ENCODE data around the gene SUPT4H1. TPM values are rescaled to one million over a fixed set of nuclear protein-coding genes. Genes with fewer than 3 reads are reported as not detected.

SUPT4H1 gene
- total and polyA plus RNA-seq, 9 donors, result 64.8 to 107 (median 87.7) TPM

DNA sequence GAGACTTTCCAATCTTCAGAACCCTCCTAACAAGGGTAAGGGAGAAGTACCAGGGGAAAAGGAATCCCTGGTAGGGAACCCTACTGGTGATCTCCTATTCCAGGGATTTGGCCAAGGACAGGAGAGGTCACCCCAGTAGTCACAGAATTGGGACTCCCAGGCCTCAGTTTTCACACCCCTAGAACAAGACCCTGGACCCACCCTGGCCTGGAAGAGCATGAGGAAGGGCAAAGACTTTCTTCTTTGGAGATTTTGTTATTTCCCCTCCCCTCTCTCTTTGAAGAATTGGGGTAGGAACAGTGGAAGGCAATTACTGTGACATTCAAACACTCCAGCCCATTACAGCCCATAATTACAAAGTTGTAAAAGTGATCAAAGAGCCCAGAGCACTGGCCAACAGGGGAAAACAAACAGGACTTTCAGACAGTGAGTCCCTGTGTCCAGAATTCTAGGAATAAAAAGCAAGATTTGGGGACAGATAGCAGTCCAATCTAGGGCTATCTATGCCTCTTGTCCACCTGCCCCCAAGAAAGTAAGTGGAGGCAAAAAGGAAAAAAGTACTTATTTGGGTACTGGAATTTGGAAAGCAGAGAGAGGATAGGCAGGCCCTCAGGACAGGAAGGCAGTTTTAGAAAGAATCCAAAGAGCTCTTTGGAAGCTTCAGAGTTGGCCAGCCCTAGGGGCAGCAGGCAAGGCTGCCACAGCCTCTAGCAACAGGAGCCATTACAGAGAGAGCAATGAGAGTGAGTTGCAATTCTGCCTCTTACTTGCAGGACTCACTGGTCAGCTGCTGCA is 13.4 kb upstream of the SUPT4H1 start:
- Histone ChIP-seq H3K4me3 (ENCODE audit: low read length) (no peak overlapping the region), H3K27me3 (ENCODE audit: control insufficient read depth, insufficient read depth, low read length) (peaks cover 13% of the 10 kb centered on the region)
- no peak for DNase-seq

DNA sequence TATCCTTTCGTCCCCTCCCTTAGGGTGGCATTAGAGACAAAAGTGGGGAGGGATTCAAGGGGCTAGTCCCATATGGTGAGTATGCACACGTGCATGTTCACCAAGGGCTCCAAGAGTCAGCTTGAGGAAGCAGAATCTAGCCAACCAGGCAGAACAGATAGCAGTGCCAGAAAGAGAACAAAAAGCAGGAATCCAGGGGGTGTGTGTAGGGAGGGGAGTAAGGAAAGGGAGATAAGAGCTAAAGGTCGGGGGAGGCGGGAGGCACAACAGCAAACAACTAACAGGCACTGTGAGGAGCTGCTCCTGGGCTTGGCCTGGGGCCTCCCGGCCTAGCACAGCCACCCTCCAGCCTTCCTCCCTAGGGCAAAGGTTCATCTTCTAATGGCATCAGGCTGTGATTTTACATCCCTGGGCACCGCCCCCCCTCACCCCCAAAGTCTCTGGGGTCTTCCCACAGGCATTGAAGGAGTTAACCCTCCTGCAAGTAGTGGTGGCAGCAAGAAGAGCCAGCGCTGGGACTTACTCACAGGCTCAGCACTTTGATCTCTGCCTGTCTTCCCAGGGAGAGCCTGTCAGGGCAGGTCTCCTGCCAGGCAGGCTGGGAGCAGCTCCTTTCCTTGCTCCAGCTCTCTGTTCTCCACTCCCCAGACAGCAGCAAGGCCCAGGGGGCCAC is 12.4 kb upstream of the SUPT4H1 start:
- DNase-seq, result no peak
- 15% methylated on average over 3 of the region's 7 CpGs for whole genome bisulfite sequencing (ENCODE audit: insufficient coverage)

More for the DNA sequence above, 13.4 kb upstream of the SUPT4H1 start:
- H3K36me3 ChIP-seq (ENCODE audit: control insufficient read depth, insufficient read depth, low read length), result no peaks in the 10 kb centered on the region
- peaks cover 2% of the 10 kb centered on the region for H3K4me1 ChIP-seq (ENCODE audit: control insufficient read depth, insufficient read depth, low read length)
- H3K27ac ChIP-seq (ENCODE audit: low read length), result no peak overlapping the region
- H3K9me3 ChIP-seq (replicated peaks; ENCODE audit: control insufficient read depth, low read depth, low read length), result no peaks in the 10 kb centered on the region

DNA sequence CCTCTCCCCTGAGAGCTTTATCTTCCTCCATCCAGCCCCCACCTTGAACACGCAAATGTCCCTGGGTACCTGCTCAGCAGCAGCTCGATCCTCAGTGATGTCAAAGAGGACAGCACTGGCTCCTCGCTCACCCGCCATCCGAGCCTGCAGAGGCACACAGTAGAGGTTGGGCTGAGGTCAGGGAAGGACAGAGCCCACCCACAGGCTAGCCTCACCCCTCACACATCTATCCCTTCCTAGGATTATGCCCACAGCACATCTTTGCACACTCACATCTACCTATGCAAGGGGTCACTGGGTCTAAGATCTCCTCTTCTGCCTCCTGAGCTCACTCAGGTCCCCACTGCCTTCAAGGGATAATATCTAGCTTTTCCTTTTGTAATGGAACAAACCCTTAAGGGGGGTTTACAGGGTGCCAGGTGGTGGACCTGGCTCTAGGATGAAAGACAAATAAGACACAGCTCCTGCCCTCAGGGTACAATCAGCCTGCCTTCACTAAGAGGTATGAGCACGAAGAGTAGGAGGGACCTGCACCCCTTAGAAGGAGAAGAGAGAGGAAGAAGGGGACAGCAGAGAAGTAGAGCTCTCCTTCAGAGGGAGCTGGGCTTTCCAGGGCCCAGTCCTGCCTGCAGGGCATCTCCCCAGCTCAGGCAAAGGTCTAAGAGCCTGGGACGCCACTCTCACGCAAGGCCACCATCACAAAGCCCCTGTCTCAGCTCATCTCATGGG is 11.6 kb upstream of the SUPT4H1 start:
- Histone ChIP-seq H3K9me3 (replicated peaks; ENCODE audit: control insufficient read depth, low read depth, low read length) (no peaks in the 10 kb centered on the region), H3K36me3 (ENCODE audit: control insufficient read depth, insufficient read depth, low read length) (no peaks in the 10 kb centered on the region), H3K27ac (ENCODE audit: low read length) (no peak overlapping the region), H3K27me3 (ENCODE audit: control insufficient read depth, insufficient read depth, low read length) (peaks cover 11% of the 10 kb centered on the region), H3K4me1 (ENCODE audit: control insufficient read depth, insufficient read depth, low read length) (peaks cover 3% of the 10 kb centered on the region), H3K4me3 (ENCODE audit: low read length) (no peak overlapping the region)
- WGBS (ENCODE audit: insufficient coverage), result 73% methylated on average over 4 of the region's 8 CpGs
- no peak for DNase-seq

More for the DNA sequence above, 12.4 kb upstream of the SUPT4H1 start:
- no peak overlapping the region for H3K4me3 ChIP-seq (ENCODE audit: low read length)
- H3K27me3 ChIP-seq (ENCODE audit: control insufficient read depth, insufficient read depth, low read length), result peaks cover 13% of the 10 kb centered on the region
- peaks cover 3% of the 10 kb centered on the region for H3K4me1 ChIP-seq (ENCODE audit: control insufficient read depth, insufficient read depth, low read length)
- no peaks in the 10 kb centered on the region for H3K36me3 ChIP-seq (ENCODE audit: control insufficient read depth, insufficient read depth, low read length)
- no peaks in the 10 kb centered on the region for H3K9me3 ChIP-seq (replicated peaks; ENCODE audit: control insufficient read depth, low read depth, low read length)
- H3K27ac ChIP-seq (ENCODE audit: low read length), result no peak overlapping the region

DNA sequence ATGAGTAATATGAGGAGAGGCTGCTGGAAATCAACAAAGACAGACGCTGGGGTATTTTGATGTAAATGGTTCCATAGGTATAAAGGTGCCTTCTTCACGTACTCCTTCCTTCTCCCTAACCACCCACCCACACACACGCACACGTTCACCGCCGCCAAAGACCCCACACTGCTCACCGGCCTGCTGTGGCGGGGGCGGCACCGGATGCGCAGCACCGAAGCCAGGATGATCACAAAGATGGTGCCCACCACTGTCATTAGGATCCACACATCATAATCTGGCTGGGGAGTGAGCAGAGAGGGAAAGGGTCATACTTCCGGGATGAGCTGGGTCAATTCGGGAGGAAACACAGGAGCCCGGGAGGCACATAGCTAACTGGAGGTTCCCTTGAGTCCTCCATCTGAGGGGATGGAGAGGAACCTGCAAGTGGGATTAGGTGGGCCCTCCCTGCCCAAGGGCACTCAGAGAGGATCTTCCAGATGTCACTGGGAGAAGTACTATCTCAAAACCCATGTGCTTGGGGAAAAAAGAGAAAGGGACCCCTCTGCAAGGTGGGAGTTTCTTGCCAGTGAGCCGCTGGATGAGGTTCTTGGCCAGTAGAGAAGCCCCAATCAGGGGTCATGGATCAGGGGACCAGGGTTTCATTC is 10.5 kb upstream of the SUPT4H1 start:
- H3K27me3 ChIP-seq (ENCODE audit: control insufficient read depth, insufficient read depth, low read length), result peaks cover 11% of the 10 kb centered on the region
- H3K4me1 ChIP-seq (ENCODE audit: control insufficient read depth, insufficient read depth, low read length), result peaks cover 3% of the 10 kb centered on the region
- no peaks in the 10 kb centered on the region for H3K9me3 ChIP-seq (replicated peaks; ENCODE audit: control insufficient read depth, low read depth, low read length)
- no peak overlapping the region for H3K27ac ChIP-seq (ENCODE audit: low read length)
- no peak for DNase-seq
- H3K4me3 ChIP-seq (ENCODE audit: low read length), result no peak overlapping the region
- H3K36me3 ChIP-seq (ENCODE audit: control insufficient read depth, insufficient read depth, low read length), result no peaks in the 10 kb centered on the region
- WGBS (ENCODE audit: insufficient coverage), result 88% methylated on average over 10 of the region's 16 CpGs

DNA sequence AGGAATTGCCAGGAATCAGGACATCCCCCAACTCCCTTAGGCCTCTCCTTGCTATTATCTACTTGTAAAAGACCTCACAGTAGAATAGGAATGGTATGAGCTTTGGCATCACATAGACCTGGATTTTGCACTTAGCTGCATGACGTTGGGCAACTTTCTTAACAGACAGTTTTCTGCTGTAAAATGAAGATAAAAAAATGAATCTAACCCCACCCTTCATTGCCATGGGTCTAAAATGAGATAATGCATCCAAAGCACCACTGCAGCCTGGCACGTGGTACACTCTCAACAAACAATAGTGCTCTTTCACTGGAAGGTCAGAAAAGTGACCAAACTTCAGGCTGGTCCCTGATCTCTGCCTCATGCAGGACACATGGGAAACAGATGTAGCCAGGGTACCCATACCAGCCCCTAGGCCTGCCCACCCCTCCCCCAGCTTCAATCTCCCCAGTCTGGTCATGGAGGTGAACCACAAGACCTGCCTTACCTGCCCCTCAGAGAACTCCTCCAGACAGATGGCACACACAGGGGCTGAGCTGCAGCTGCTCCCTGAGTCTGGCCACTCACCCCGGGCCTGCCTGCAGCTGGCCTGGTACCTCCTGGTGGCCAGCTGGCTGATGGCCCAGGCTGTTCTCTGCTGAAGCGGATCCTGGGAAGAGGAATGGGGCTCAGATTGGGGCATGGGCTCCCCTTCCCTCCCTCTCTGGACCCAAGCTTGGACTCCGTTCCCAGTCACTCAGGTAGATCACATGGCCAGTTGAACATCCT is 8.5 kb upstream of the SUPT4H1 start:
- H3K27me3 ChIP-seq (ENCODE audit: control insufficient read depth, insufficient read depth, low read length), result peaks cover 11% of the 10 kb centered on the region
- H3K36me3 ChIP-seq (ENCODE audit: control insufficient read depth, insufficient read depth, low read length), result no peaks in the 10 kb centered on the region
- H3K27ac ChIP-seq (ENCODE audit: low read length), result no peak overlapping the region

DNA sequence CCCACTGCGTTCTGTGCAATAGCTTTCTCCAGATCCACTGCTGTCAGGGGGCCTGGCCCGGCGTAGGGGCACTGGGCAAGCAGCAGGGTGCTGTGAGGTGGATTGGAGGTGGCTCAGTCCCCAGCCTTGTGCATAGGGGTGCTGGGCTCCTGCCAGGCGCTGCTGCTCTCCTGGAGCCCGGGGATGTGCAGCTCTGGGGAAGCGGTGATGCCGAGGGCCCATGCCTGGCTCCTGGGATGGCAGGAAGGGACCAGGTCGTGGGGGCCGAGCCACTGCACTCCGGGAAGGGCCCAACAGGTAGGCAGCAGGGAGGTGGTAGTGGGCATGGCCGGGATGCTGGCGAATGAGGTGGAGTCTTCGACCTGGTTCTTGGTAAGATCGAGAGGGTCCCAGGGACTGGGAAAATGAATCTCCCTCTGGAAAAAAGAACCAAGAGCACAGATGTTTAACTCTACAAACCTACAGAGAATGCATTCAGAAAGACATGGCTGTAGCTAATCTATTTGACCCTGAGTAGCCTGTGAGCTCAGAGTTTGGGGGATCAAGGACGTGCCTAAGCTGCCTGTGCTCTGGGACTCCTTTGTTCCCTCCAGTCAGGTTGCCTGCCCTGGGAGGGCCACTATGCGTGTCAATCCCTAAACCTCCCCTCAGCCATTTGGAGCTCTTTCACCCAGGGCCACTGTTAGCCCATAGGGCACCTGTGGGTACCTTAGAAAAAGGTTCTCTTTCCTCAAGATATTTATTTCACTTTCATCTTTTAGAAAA is 6.6 kb upstream of the SUPT4H1 start:
- DNase-seq, result no peak
- Histone ChIP-seq H3K27me3 (ENCODE audit: control insufficient read depth, insufficient read depth, low read length) (peaks cover 4% of the 10 kb centered on the region), H3K4me3 (ENCODE audit: low read length) (no peak overlapping the region), H3K36me3 (ENCODE audit: control insufficient read depth, insufficient read depth, low read length) (no peaks in the 10 kb centered on the region), H3K4me1 (ENCODE audit: control insufficient read depth, insufficient read depth, low read length) (peaks cover 3% of the 10 kb centered on the region), H3K27ac (ENCODE audit: low read length) (no peak overlapping the region), H3K9me3 (replicated peaks; ENCODE audit: control insufficient read depth, low read depth, low read length) (no peaks in the 10 kb centered on the region)
- WGBS (ENCODE audit: insufficient coverage), result 85% methylated on average over 11 of the region's 16 CpGs

More for the DNA sequence above, 8.5 kb upstream of the SUPT4H1 start:
- no peak for DNase-seq
- Histone ChIP-seq H3K4me1 (ENCODE audit: control insufficient read depth, insufficient read depth, low read length) (peaks cover 3% of the 10 kb centered on the region), H3K4me3 (ENCODE audit: low read length) (no peak overlapping the region), H3K9me3 (replicated peaks; ENCODE audit: control insufficient read depth, low read depth, low read length) (no peaks in the 10 kb centered on the region)
- 63% methylated on average over 3 of the region's 5 CpGs for WGBS (ENCODE audit: insufficient coverage)

DNA sequence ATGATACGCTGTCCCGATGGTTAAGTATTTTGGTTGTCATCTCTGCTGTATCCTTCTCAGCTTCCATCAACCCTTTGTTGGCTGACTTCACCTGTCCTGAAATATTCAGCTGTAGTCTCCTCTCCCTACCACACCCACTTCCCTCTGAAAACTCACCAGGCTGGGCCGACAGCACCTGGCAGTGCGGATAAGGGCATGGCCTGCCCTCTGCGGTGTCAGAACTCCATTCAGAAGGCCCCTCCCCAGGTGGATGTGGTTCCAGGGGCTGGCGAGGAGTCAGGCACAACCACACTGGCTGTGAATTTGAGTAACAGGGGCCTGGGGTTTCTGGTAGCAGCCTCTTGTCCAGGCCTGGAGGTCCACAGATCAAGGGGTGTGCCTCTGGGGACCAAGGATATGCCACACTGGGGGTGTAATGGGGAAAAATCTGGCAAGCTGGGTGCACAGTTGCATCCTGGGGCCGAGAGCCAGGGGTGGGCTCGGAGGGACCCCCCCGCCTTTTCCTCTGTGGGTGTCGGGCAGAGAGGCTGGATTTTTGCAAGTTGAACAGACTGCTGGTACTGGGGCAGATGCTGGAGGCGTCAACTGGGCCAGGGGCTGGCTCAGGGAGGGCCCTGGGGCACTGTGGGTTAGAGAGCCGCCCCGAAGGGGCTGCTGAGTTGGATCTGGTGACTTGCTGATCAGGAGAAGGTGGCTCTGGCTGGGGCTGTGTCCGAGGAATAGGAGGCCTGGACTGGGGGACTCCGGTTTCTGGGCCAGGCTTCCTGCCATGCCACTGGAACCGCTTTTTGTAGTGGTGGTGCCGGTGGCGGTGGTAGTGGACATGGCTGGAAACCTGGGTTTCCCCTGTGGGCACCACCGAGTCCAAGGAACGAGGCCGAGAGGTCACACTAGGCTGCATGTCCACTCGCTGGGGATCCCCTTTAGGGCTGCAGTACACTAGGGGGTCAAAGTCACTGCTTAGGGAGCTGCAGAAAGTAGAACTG is 5.6 kb upstream of the SUPT4H1 start:
- WGBS (ENCODE audit: insufficient coverage), result 90% methylated on average over 19 of the region's 22 CpGs
- no peak overlapping the region for H3K4me3 ChIP-seq (ENCODE audit: low read length)
- peaks cover 9% of the 10 kb centered on the region for H3K4me1 ChIP-seq (ENCODE audit: control insufficient read depth, insufficient read depth, low read length)
- H3K36me3 ChIP-seq (ENCODE audit: control insufficient read depth, insufficient read depth, low read length), result no peaks in the 10 kb centered on the region
- H3K9me3 ChIP-seq (replicated peaks; ENCODE audit: control insufficient read depth, low read depth, low read length), result no peaks in the 10 kb centered on the region
- DNase-seq, result no peak
- no peaks in the 10 kb centered on the region for H3K27me3 ChIP-seq (ENCODE audit: control insufficient read depth, insufficient read depth, low read length)
- H3K27ac ChIP-seq (ENCODE audit: low read length), result no peak overlapping the region

DNA sequence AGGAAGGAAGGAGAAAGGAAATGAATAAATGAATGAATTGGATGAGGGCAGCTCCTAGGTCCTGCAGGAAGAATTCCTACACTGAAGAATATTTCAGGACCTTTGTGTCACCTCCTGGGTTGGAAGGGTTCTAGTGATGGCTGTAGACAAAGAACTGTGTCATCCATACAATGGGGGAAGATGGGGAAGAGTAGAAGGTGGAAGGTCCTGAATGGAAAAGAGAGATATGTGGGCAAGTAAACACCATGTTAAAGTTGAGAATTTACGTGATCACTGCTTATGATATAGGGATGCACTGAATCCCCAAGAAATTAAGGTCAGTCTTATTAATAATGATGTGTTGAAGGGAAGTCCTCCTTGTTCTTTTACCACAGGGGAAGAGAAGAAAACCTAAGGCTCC is 4.2 kb upstream of the SUPT4H1 start:
- H3K27ac ChIP-seq (ENCODE audit: low read length), result no peak overlapping the region
- H3K27me3 ChIP-seq (ENCODE audit: control insufficient read depth, insufficient read depth, low read length), result no peaks in the 10 kb centered on the region
- WGBS (ENCODE audit: insufficient coverage), result no CpG with 5 or more reads among the region's 1 CpG
- H3K9me3 ChIP-seq (replicated peaks; ENCODE audit: control insufficient read depth, low read depth, low read length), result no peaks in the 10 kb centered on the region
- peaks cover 10% of the 10 kb centered on the region for H3K4me1 ChIP-seq (ENCODE audit: control insufficient read depth, insufficient read depth, low read length)
- DNase-seq, result no peak
- no peak overlapping the region for H3K4me3 ChIP-seq (ENCODE audit: low read length)
- no peaks in the 10 kb centered on the region for H3K36me3 ChIP-seq (ENCODE audit: control insufficient read depth, insufficient read depth, low read length)

All from muscle of leg (tissue), 11 donors.